ENCODE results near the gene FKRP. TPM values are rescaled to one million over a fixed set of nuclear protein-coding genes. Genes with fewer than 3 reads are reported as not detected.
"Not testable (repeated sequence)": the region's sequence is repeated elsewhere in the genome, so short reads cannot be mapped to it uniquely, and the experiment has no call there.

Gene FKRP
- total RNA-seq, 1 donor from 2014 or later, result 14.2 TPM

DNA sequence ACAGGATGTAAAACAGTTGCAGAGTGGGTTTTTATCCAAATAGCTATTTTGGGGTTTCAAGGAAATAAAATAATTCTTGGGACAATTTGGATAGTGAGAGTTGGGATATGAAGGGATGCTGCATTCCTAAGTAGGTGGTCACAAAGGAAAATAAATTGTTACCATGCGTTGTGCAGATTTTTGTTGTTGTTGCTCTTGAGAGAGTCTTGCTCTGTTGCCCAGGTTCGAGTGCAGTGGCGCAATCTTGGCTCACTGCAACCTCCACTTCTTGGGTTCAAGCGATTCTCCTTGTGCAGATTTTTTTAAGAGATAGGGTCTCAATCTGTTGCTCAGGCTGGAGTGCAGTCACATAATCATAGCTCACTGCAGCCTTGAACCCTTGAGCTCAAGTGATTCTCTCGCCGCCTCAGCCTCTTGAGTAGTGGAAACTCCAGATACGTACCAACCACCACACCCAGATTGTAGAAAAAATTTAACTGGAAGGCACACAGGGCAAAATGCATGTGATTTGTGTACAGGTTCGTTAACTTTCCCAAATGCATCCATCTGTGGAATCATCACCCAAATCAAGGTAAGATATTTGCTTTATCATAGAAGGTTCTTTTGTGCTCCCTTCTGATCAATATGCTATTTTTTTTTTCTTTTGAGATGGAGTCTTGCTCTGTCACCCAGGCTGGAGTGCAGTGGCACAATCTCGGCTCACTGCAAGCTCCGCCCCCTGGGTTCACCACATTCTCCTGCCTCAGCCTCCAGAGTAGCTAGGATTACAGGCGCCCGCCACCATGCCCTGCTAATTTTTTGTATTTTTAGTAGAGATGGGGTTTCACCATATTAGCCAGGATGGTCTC is 26.5 kb downstream of the FKRP start:
- TF ChIP-seq, protein P1, sequence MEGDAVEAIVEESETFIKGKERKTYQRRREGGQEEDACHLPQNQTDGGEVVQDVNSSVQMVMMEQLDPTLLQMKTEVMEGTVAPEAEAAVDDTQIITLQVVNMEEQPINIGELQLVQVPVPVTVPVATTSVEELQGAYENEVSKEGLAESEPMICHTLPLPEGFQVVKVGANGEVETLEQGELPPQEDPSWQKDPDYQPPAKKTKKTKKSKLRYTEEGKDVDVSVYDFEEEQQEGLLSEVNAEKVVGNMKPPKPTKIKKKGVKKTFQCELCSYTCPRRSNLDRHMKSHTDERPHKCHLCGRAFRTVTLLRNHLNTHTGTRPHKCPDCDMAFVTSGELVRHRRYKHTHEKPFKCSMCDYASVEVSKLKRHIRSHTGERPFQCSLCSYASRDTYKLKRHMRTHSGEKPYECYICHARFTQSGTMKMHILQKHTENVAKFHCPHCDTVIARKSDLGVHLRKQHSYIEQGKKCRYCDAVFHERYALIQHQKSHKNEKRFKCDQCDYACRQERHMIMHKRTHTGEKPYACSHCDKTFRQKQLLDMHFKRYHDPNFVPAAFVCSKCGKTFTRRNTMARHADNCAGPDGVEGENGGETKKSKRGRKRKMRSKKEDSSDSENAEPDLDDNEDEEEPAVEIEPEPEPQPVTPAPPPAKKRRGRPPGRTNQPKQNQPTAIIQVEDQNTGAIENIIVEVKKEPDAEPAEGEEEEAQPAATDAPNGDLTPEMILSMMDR (IDR thresholded peaks at IDR 0.05), result no peak
- H3K4me1 ChIP-seq, result peaks cover 3% of the 10 kb centered on the region
- H3K27me3 ChIP-seq, result no peaks in the 10 kb centered on the region
- ATAC-seq, result peak; percentile 85
- no peak overlapping the region for H3K27ac ChIP-seq
- intact Hi-C loops (cut with DNase I), result no loop called here
- no peak overlapping the region for H3K4me3 ChIP-seq
- H3K36me3 ChIP-seq, result peaks cover 32% of the 10 kb centered on the region
- no peak for DNase-seq
- no peaks in the 10 kb centered on the region for H3K9me3 ChIP-seq

DNA sequence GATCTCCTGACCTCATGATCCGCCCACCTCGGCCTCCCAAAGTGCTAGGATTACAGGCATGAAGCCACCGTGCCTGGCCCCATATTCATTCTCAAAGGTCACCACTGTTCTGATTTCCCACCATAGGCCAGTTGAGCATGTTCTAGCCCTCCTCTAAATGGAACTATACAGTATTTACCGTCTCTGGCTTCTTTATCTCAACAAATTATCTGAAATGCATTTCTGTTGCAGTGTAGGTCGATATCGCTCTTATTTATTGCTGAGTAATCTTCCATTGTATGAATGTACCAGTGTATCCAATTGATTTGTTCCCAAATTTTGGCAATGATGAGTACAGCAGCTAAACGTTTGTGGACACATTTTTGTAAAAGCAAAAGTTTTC is 27.2 kb downstream of the FKRP start:
- Histone ChIP-seq H3K9me3 (no peaks in the 10 kb centered on the region), H3K36me3 (peaks cover 35% of the 10 kb centered on the region), H3K27ac (no peak overlapping the region), H3K27me3 (no peaks in the 10 kb centered on the region), H3K4me3 (no peak overlapping the region), H3K4me1 (peaks cover 6% of the 10 kb centered on the region)
- DNase-seq (no peak), ATAC-seq (no peak)
- TF ChIP-seq, protein P1 (IDR thresholded peaks at IDR 0.05), result no peak
- intact Hi-C loops (cut with DNase I), result no loop called here

- DNase-seq, result no peak
- intact Hi-C loops (cut with DNase I), result no loop called here
- TF ChIP-seq, protein P1 (IDR thresholded peaks at IDR 0.05), result no peak
Observed at GRCh38 chr19:46775642-46776258, 29.9 kb downstream of the FKRP start.

DNA sequence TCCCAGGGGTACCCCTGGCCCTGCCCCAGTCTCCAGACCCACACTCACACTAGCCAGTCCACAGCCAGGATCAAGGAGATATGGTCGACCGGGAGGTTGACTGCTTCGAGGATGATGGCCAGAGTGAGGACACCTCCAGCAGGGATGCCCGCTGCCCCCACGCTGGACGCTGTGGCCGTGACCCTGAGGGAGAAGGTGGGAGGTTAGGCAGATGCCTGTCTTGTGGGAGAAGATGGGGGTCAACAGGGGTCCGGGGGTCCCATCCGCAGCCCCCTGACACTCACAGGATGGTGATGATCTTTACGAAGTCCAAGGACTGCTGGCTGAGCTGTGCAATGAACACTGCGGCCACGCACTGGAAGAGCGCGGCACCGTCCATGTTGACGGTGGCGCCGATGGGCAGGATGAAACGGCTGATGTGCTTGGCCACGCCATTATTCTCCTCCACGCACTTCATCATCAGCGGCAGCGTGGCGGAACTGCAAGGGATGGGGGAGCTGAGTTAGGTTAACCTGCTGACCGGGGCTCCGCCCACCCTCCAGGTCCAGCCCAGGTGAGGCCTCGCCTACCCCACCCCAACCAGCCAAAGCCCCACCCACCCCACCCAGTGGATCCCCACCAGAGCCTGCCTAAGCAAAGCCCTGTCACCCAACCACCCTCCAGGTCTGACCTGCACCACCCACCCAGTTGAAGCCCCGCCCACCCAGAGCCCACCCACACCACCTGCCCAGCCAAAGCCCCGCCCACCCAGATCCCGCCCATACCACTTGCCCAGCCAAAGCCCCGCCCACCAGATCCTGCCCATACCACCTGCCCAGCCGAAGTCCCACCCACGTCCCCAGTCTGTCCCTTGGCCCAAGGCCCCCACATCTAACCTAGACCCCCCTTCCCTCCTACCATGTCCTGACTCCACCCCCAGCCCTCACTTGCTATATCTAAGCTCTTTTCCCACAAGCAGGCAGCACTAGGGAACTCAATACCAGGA is 31.4 kb downstream of the FKRP start:
- TF ChIP-seq, protein P1 (IDR thresholded peaks at IDR 0.05), result no peak
- Histone ChIP-seq H3K27me3 (no peaks in the 10 kb centered on the region), H3K27ac (no peak overlapping the region), H3K4me1 (peaks cover 4% of the 10 kb centered on the region), H3K4me3 (no peak overlapping the region), H3K9me3 (no peaks in the 10 kb centered on the region), H3K36me3 (peaks cover 77% of the 10 kb centered on the region)
- no peak for ATAC-seq
- intact Hi-C loops (cut with DNase I), result no loop called here
- no peak for DNase-seq

More at GRCh38 chr19:46775642-46776258, 29.9 kb downstream of the FKRP start:
- Histone ChIP-seq H3K4me1 (peaks cover 6% of the 10 kb centered on the region), H3K27ac (no peak overlapping the region), H3K9me3 (no peaks in the 10 kb centered on the region), H3K36me3 (peaks cover 63% of the 10 kb centered on the region), H3K27me3 (no peaks in the 10 kb centered on the region), H3K4me3 (no peak overlapping the region)
- no peak for ATAC-seq

DNA sequence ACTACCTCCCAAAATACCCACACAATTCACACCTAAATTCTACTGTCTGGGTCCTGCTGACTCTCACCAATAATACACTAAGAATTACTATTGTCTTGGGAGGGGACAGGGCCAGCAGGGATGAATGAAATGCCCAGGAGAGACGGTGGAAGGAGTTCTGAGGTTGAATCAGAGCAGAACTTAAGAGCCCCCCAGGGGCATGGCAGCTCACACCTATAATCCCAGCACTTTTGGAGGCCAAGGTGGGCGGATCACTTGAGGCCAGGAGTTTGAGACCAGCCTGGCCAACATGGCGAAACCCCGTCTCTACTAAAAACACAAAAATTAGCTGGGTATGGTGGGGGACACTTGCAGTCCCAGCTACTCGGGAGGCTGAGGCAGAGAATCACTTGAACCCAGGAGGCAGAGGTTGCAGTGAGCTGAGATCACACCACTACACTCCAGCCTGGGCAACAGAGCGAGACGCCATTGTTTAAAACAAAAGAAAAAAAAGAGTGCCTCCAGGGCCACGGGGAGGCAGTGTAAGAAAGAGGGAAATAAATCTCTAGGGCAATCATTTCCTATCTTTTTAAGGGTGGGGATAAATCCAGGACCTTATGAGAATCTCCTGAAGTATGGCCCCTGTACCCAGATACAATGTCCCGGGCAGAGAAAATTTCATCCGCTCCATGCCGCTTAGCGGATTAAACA is 32.2 kb downstream of the FKRP start:
- H3K36me3 ChIP-seq, result peaks cover 86% of the 10 kb centered on the region
- intact Hi-C loops (cut with DNase I); H3K27me3 ChIP-seq; H3K27ac ChIP-seq; H3K4me3 ChIP-seq; H3K4me1 ChIP-seq; DNase-seq; H3K9me3 ChIP-seq: not testable (repeated sequence)
- peak; percentile 44 for ATAC-seq

All from upper lobe of right lung (tissue), 1 donor.